Measurements from ENCODE around the gene ATP6V1B1. TPM values are rescaled to one million over a fixed set of nuclear protein-coding genes. Genes with fewer than 3 reads are reported as not detected.

The ATP6V1B1 gene
- total and polyA plus RNA-seq, 2 of the 4 experiments (the other 2 are of a cell fraction) = 1.3 TPM; not detected in 1

DNA sequence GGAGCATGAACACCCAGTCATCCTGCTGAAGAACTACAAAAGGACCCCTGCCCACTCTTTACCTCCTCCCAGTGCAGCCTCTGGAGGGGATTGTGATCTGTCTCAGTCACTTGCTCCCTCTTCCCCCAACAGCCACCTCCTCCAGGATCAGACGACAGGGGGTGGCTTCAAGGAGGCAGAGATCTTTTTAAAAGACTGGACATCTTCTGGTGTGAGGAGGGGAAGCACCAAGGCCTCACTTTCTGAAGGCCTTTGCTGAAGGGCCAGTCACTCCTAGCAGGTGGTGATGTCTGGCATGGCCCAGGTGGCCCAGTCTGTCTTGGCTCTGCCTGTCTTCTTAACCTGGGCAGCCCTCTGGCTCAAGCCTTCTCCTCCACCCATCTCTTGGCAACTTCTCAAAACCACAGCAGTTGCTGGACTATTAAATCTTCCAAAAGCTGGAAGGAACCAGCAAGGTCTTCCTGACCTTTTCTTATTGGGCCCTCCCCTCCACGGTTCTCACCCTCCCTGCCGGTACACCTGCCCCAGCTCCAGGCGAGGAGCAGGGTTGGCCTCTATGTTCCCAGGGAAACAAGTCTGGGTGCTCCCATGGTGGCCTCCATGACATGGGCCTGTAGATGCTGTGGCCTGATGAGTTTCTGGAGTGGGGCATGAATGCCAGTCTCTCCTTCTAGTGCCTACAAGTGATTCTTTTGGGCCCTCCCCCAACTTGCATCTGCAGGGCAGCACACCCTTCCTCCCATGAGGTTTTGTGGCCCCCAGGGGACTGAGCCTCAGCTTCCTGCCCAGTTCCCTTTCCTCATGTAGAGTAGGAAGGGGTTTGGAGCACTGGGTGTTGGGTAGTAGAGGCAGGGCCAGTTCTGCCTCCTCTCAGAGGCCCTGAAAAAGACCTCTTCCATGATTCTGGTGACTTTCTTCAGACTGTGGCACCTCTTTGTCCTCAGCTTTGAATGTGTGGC, 5.0 kb upstream of the ATP6V1B1 start:
- no peak for ATAC-seq (ENCODE audit: low read depth)
- Histone ChIP-seq H3K23ac (ENCODE audit: low read depth, low read length) (no peak overlapping the region), H4K5ac (ENCODE audit: low read depth, low read length) (no peak overlapping the region), H2AK5ac (ENCODE audit: low read depth, low read length) (no peak overlapping the region), H2AFZ (replicated peaks; ENCODE audit: low read length, poor library complexity) (no peak overlapping the region), H3K9ac (ENCODE audit: low read depth, low read length) (no peak overlapping the region), H3K4me2 (ENCODE audit: low read depth, low read length) (no peak overlapping the region), H3K79me1 (ENCODE audit: low read depth in 1 of 2, low read length in 2 of 2) (no peaks in the 10 kb centered on the region), H3K9me1 (ENCODE audit: insufficient read depth, low read length) (no peaks in the 10 kb centered on the region), H2BK120ac (ENCODE audit: low read depth, low read length) (no peak overlapping the region), H3K27ac (ENCODE audit: insufficient read depth, low read length) (no peak overlapping the region), H2BK5ac (ENCODE audit: low read depth, low read length, poor library complexity, severe bottlenecking) (no peak overlapping the region), H3K4me1 (ENCODE audit: control insufficient read depth, insufficient read depth, low read length) (no peaks in the 10 kb centered on the region), H3K4ac (ENCODE audit: low read depth, low read length) (no peak overlapping the region), H3K27me3 (ENCODE audit: control insufficient read depth, insufficient read depth, low read length) (peaks cover 3% of the 10 kb centered on the region; the same call in 1 of the 2 replicates), H2BK15ac (ENCODE audit: low read depth, low read length) (no peak overlapping the region), H2AK9ac (replicated peaks; ENCODE audit: low read depth, low read length, poor library complexity) (no peak overlapping the region), H3K4me3 (ENCODE audit: insufficient read depth, low read depth, low read length) (no peak overlapping the region), H2BK20ac (ENCODE audit: low read depth, low read length) (no peak overlapping the region), H4K20me1 (ENCODE audit: insufficient read depth, low read length) (no peaks in the 10 kb centered on the region; the same call in 1 of the 2 replicates), H4K91ac (ENCODE audit: insufficient read depth, low read depth, low read length) (no peak overlapping the region), H3K56ac (ENCODE audit: extremely low read depth, insufficient read depth, low read length) (no peak overlapping the region), H4K8ac (ENCODE audit: low read depth in 2 of 2, low read length in 2 of 2) (no peak overlapping the region), H3K36me3 (ENCODE audit: control insufficient read depth, insufficient read depth, low read length) (no peaks in the 10 kb centered on the region; the same call in 1 of the 2 replicates), H3K14ac (replicated peaks; ENCODE audit: low read depth, low read length) (no peak overlapping the region), H3K9me3 (ENCODE audit: control insufficient read depth, insufficient read depth, low read length) (no peaks in the 10 kb centered on the region), H3K18ac (ENCODE audit: low read depth, low read length) (no peak overlapping the region)
- DNase-seq = no peak
- in situ Hi-C loops (cut with MboI; ENCODE audit: low sequenced_read_pairs) = no loop called here
- no TSS peak for BruUV-seq (replicated peaks)
- ChIA-PET CTCF (no interaction called here), POLR2A (ENCODE audit: unreplicated experiment) (no interaction called here)
- TF ChIP-seq, protein P1, sequence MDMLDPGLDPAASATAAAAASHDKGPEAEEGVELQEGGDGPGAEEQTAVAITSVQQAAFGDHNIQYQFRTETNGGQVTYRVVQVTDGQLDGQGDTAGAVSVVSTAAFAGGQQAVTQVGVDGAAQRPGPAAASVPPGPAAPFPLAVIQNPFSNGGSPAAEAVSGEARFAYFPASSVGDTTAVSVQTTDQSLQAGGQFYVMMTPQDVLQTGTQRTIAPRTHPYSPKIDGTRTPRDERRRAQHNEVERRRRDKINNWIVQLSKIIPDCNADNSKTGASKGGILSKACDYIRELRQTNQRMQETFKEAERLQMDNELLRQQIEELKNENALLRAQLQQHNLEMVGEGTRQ (IDR thresholded peaks at IDR 0.05; ENCODE audit: low read depth, low read length) = no peak
- TF ChIP-seq CEBPB (IDR thresholded peaks at IDR 0.05; ENCODE audit: low read depth, low read length) (no peak), MXI1 (IDR thresholded peaks at IDR 0.05; ENCODE audit: borderline replicate concordance, low read depth, low read length) (no peak), BHLHE40 (IDR thresholded peaks at IDR 0.05; ENCODE audit: low read depth, low read length) (no peak), CHD1 (IDR thresholded peaks at IDR 0.05; ENCODE audit: low read depth, low read length) (no peak), RFX5 (IDR thresholded peaks at IDR 0.05; ENCODE audit: low read depth, low read length) (no peak), POLR2A (IDR thresholded peaks at IDR 0.05; ENCODE audit: low read depth, low read length) (no peak), MAFK (IDR thresholded peaks at IDR 0.05; ENCODE audit: low read depth, low read length) (no peak), FOS (IDR thresholded peaks at IDR 0.05; ENCODE audit: low read depth, low read length) (no peak), MAZ (IDR thresholded peaks at IDR 0.05; ENCODE audit: borderline replicate concordance, low read depth, low read length) (no peak), RCOR1 (IDR thresholded peaks at IDR 0.05; ENCODE audit: insufficient replicate concordance, low read length) (no peak)
- TF ChIP-seq, protein P2, sequence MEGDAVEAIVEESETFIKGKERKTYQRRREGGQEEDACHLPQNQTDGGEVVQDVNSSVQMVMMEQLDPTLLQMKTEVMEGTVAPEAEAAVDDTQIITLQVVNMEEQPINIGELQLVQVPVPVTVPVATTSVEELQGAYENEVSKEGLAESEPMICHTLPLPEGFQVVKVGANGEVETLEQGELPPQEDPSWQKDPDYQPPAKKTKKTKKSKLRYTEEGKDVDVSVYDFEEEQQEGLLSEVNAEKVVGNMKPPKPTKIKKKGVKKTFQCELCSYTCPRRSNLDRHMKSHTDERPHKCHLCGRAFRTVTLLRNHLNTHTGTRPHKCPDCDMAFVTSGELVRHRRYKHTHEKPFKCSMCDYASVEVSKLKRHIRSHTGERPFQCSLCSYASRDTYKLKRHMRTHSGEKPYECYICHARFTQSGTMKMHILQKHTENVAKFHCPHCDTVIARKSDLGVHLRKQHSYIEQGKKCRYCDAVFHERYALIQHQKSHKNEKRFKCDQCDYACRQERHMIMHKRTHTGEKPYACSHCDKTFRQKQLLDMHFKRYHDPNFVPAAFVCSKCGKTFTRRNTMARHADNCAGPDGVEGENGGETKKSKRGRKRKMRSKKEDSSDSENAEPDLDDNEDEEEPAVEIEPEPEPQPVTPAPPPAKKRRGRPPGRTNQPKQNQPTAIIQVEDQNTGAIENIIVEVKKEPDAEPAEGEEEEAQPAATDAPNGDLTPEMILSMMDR (conservative IDR thresholded peaks at IDR 0.05; ENCODE audit: low read depth, low read length) = no peak
- TF ChIP-seq, protein P3, sequence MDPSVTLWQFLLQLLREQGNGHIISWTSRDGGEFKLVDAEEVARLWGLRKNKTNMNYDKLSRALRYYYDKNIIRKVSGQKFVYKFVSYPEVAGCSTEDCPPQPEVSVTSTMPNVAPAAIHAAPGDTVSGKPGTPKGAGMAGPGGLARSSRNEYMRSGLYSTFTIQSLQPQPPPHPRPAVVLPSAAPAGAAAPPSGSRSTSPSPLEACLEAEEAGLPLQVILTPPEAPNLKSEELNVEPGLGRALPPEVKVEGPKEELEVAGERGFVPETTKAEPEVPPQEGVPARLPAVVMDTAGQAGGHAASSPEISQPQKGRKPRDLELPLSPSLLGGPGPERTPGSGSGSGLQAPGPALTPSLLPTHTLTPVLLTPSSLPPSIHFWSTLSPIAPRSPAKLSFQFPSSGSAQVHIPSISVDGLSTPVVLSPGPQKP (IDR thresholded peaks at IDR 0.05; ENCODE audit: borderline replicate concordance, low read depth, low read length) = no peak
- WGBS, 2 experiments (ENCODE audit: extremely low coverage in 2 of 2, insufficient read length in 1 of 2) = no CpG with 5 or more reads among the region's 4 CpGs
- intact Hi-C loops (cut with micrococcal nuclease) = no loop called here
- dilution Hi-C loops (cut with HindIII; ENCODE audit: low sequenced_read_pairs, unreplicated experiment) = no loop called here

Measured in IMR-90 (cell line).